Lung (tissue), 12 donors: ENCODE measurements around the gene SPIRE2. TPM values are rescaled to one million over a fixed set of nuclear protein-coding genes. Genes with fewer than 3 reads are reported as not detected.

ENCODE experiments used
- ATAC-seq: fragments of 200-7000 bp; cut with Tn5 transposase; one replicate; pipeline ENCODE4 v1.9.1; 2020; ENCODE audit warnings: moderate number of reproducible peaks; ENCODE audit not compliant: insufficient read depth, low FRiP score
- DNase-seq, 3 donors: peaks; one replicate each; pipeline ENCODE4 v3.0.0-alpha.2; 2013 to 2017
- H3K27ac ChIP-seq, 2 donors: one replicate each; pipeline ENCODE4 v1.5.1; 2013; ENCODE audit warnings: mild to moderate bottlenecking in 2 of 2, moderate library complexity in 2 of 2, control low read depth in 1 of 2, inconsistent platforms in 1 of 2, low read depth in 1 of 2, low read length in 1 of 2
- H3K27me3 ChIP-seq, 3 donors: one replicate each; pipeline ENCODE4 v1.5.1; 2013; ENCODE audit warnings: low read length in 2 of 3; ENCODE audit not compliant: control insufficient read depth in 3 of 3, insufficient read depth in 3 of 3
- H3K36me3 ChIP-seq, 4 donors: one replicate each; pipeline ENCODE4 v1.5.1; 2013; ENCODE audit warnings: low read length in 4 of 4, mild to moderate bottlenecking in 1 of 4, moderate library complexity in 1 of 4; ENCODE audit not compliant: control insufficient read depth in 4 of 4, insufficient read depth in 4 of 4
- H3K4me1 ChIP-seq, 5 donors: one replicate each; pipeline ENCODE4 v1.5.1; 2013; ENCODE audit warnings: low read length in 5 of 5, mild to moderate bottlenecking in 2 of 5, moderate library complexity in 1 of 5; ENCODE audit not compliant: control insufficient read depth in 5 of 5, insufficient read depth in 5 of 5
- H3K4me3 ChIP-seq: one replicate; pipeline ENCODE4 v1.5.1; 2013; ENCODE audit warnings: mild to moderate bottlenecking, control low read depth, moderate library complexity
- H3K9ac ChIP-seq, 2 donors: one replicate each; pipeline ENCODE4 v1.5.1; 2013; ENCODE audit warnings: low read length in 2 of 2, control low read depth in 1 of 2; ENCODE audit not compliant: insufficient read depth in 1 of 2
- H3K9me3 ChIP-seq, 4 donors: one replicate each; pipeline ENCODE4 v1.5.1; 2013; ENCODE audit warnings: low read length in 3 of 4, mild to moderate bottlenecking in 1 of 4, moderate library complexity in 1 of 4; ENCODE audit not compliant: control insufficient read depth in 4 of 4, insufficient read depth in 3 of 4
- WGBS, 2 donors: extraction: QIAGEN DNeasy Blood & Tissue Kit; methylation state at CpG; one replicate each; pipeline ENCODE4 v1.1.7; 2013; 5-methylcytosine and 5-hydroxymethylcytosine counted together
- polyA plus RNA-seq, 2 donors: library from polyadenylated mRNA; stranded (reverse); fragments of 200-250 nt; gene quantifications; one replicate each; pipeline ENCODE4 v1.2.1, GENCODE V29; 2013
- total RNA-seq, 2 donors: library from RNA; depleted of rRNA in 1 of 2; stranded (reverse); fragments of >200 nt in 1 of 2; gene quantifications; one replicate each; pipeline ENCODE4 v1.2.1, GENCODE V29; 2014 to 2021
- TF ChIP-seq, protein P1 (sequence below): IDR thresholded peaks from 2 replicates; pipeline ENCODE4 v1.5.1; 2012; ENCODE audit warnings: mild to moderate bottlenecking; ENCODE audit errors: control extremely low read depth, extremely low read depth
- donor health status: control.
- donor health status: control.
- donor health status: Bipolar disorder and iron deficiency.
- donor health status: healthy.
- donor health status: DM: yes; HTN: yes; CAD: no.

Gene SPIRE2
- total and polyA plus RNA-seq, 4 donors = 3.3 to 12.0 (median 8.0) TPM

DNA sequence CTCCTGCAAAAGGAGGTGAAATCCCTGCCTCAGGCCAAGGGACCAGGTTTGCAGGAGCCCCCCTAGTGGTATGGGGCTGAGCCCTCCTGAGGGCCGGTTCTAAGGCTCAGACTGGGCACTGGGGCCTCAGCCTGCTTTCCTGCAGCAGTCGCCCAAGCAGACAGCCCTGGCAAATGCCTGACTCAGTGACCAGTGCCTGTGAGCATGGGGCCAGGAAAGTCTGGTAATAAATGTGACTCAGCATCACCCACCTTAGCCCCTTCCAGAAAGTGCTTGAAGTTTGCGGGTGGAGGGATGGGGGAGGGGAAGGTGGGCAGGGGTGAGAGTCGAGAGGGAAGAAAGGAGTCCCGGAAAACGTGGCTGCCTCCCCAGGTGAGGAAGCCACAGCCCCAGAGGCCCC is 92.4 kb downstream of the SPIRE2 start:
- peaks cover 0 to 32% (median 9%) of the 10 kb centered on the region in 5 donors for H3K4me1 ChIP-seq
- H3K9me3 ChIP-seq = peaks cover 0 to 2% (median 0%) of the 10 kb centered on the region in 4 donors
- 34 to 40% methylated on average over 6 of the region's 6 CpGs for WGBS, 2 donors
- no peak overlapping the region for H3K9ac ChIP-seq
- TF ChIP-seq, protein P1, sequence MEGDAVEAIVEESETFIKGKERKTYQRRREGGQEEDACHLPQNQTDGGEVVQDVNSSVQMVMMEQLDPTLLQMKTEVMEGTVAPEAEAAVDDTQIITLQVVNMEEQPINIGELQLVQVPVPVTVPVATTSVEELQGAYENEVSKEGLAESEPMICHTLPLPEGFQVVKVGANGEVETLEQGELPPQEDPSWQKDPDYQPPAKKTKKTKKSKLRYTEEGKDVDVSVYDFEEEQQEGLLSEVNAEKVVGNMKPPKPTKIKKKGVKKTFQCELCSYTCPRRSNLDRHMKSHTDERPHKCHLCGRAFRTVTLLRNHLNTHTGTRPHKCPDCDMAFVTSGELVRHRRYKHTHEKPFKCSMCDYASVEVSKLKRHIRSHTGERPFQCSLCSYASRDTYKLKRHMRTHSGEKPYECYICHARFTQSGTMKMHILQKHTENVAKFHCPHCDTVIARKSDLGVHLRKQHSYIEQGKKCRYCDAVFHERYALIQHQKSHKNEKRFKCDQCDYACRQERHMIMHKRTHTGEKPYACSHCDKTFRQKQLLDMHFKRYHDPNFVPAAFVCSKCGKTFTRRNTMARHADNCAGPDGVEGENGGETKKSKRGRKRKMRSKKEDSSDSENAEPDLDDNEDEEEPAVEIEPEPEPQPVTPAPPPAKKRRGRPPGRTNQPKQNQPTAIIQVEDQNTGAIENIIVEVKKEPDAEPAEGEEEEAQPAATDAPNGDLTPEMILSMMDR = no peak
- DNase-seq (no peak), ATAC-seq (no peak)
- H3K4me3 ChIP-seq = no peak overlapping the region
- no peak overlapping the region for H3K27ac ChIP-seq
- no peaks in the 10 kb centered on the region for H3K36me3 ChIP-seq
- peaks cover 4 to 24% (median 21%) of the 10 kb centered on the region in 3 donors for H3K27me3 ChIP-seq

Other genes starting within 250 kb of the SPIRE2 start
- 1 to 10 TPM; 1.3 to 8.9 TPM for gene DPEP1, start 214.8 kb upstream of the SPIRE2 start, total RNA-seq
- under 1 TPM; 0.26 to 0.65 TPM for gene DPEP1, start 214.8 kb upstream of the SPIRE2 start, polyA plus RNA-seq
- 10 to 100 TPM; 77.0 to 98.4 TPM for gene CHMP1A, start 170.8 kb upstream of the SPIRE2 start, total RNA-seq
- 10 to 100 TPM; 61.3 to 93.9 TPM for gene CHMP1A, start 170.8 kb upstream of the SPIRE2 start, polyA plus RNA-seq
- gene SPATA33, start 170.6 kb upstream of the SPIRE2 start, total RNA-seq = 10 to 100 TPM; 10.8 to 19.1 TPM
- gene SPATA33, start 170.6 kb upstream of the SPIRE2 start, polyA plus RNA-seq = 1 to 10 TPM; 5.4 to 6.9 TPM
- 10 to 100 TPM; 54.0 to 86.1 TPM for gene CDK10, start 141.8 kb upstream of the SPIRE2 start, total RNA-seq
- gene CDK10, start 141.8 kb upstream of the SPIRE2 start, polyA plus RNA-seq = 10 to 100 TPM; 52.0 to 92.7 TPM
- gene SPATA2L, start 126.8 kb upstream of the SPIRE2 start, total RNA-seq = 10 to 100 TPM in 1 of 2 donors, 1 to 10 TPM in 1; 6.9 to 17.3 TPM
- 10 to 100 TPM; 12.1 to 15.1 TPM for gene SPATA2L, start 126.8 kb upstream of the SPIRE2 start, polyA plus RNA-seq
- gene VPS9D1, start 107.6 kb upstream of the SPIRE2 start, total RNA-seq = 10 to 100 TPM in 1 of 2 donors, 1 to 10 TPM in 1; 6.1 to 26.1 TPM
- 10 to 100 TPM; 16.1 to 20.2 TPM for gene VPS9D1, start 107.6 kb upstream of the SPIRE2 start, polyA plus RNA-seq
- gene ZNF276, start 106.9 kb upstream of the SPIRE2 start, total RNA-seq = 10 to 100 TPM; 26.5 to 34.9 TPM
- gene ZNF276, start 106.9 kb upstream of the SPIRE2 start, polyA plus RNA-seq = 10 to 100 TPM; 21.8 to 23.6 TPM
- gene FANCA, start 11.8 kb upstream of the SPIRE2 start, total RNA-seq = 10 to 100 TPM; 14.3 to 18.2 TPM
- gene FANCA, start 11.8 kb upstream of the SPIRE2 start, polyA plus RNA-seq = 1 to 10 TPM; 8.7 to 9.2 TPM
- gene TCF25, start 45.1 kb downstream of the SPIRE2 start, total RNA-seq = 100 to 1,000 TPM; 118 to 212 TPM
- 100 to 1,000 TPM; 106 to 140 TPM for gene TCF25, start 45.1 kb downstream of the SPIRE2 start, polyA plus RNA-seq
- 1 to 10 TPM; 3.8 to 7.1 TPM for gene MC1R, start 90.4 kb downstream of the SPIRE2 start, total RNA-seq
- gene MC1R, start 90.4 kb downstream of the SPIRE2 start, polyA plus RNA-seq = 1 to 10 TPM; 2.9 to 3.2 TPM
- 10 to 100 TPM in 1 of 2 donors, 1 to 10 TPM in 1; 6.3 to 15.6 TPM for gene TUBB3, start 94.9 kb downstream of the SPIRE2 start, total RNA-seq
- 10 to 100 TPM in 1 of 2 donors, 1 to 10 TPM in 1; 1.3 to 11.5 TPM for gene TUBB3, start 94.9 kb downstream of the SPIRE2 start, polyA plus RNA-seq
- 10 to 100 TPM; 43.0 to 80.9 TPM for gene DEF8, start 120.3 kb downstream of the SPIRE2 start, total RNA-seq
- 10 to 100 TPM; 50.3 to 67.1 TPM for gene DEF8, start 120.3 kb downstream of the SPIRE2 start, polyA plus RNA-seq
- 1 to 10 TPM; 2.5 to 5.5 TPM for gene DBNDD1, start 191.0 kb downstream of the SPIRE2 start, total RNA-seq
- gene DBNDD1, start 191.0 kb downstream of the SPIRE2 start, polyA plus RNA-seq = 1 to 10 TPM; 3.6 to 5.8 TPM
- not detected for gene PRDM7, start 248.9 kb downstream of the SPIRE2 start, total RNA-seq
- not detected for gene PRDM7, start 248.9 kb downstream of the SPIRE2 start, polyA plus RNA-seq